ENCODE data around the gene SHROOM3. TPM values are rescaled to one million over a fixed set of nuclear protein-coding genes. Genes with fewer than 3 reads are reported as not detected.
A peak's percentile ranks its signal among the peaks of the same experiment; 100 is the strongest.

SHROOM3 gene
- total RNA-seq, 2 donors from 2014 or later, result 18.1 to 21.8 TPM

- Histone ChIP-seq H3K9me3 (ENCODE audit: control insufficient read depth, low read length) (peaks cover 8% of the 10 kb centered on the region), H3K36me3 (ENCODE audit: control insufficient read depth, insufficient read depth, low read length) (no peaks in the 10 kb centered on the region), H3K9ac (ENCODE audit: extremely low read depth, low read length, poor library complexity, severe bottlenecking) (no peak overlapping the region), H3K4me1 (ENCODE audit: control insufficient read depth, insufficient read depth, low read length) (no peaks in the 10 kb centered on the region), H3K27ac (ENCODE audit: low read depth, low read length) (no peak overlapping the region), H3K27me3 (ENCODE audit: control insufficient read depth, insufficient read depth, low read length, poor library complexity, severe bottlenecking) (no peaks in the 10 kb centered on the region), H3K4me3 (ENCODE audit: low read length) (no peak overlapping the region)
- TF ChIP-seq, protein P1, sequence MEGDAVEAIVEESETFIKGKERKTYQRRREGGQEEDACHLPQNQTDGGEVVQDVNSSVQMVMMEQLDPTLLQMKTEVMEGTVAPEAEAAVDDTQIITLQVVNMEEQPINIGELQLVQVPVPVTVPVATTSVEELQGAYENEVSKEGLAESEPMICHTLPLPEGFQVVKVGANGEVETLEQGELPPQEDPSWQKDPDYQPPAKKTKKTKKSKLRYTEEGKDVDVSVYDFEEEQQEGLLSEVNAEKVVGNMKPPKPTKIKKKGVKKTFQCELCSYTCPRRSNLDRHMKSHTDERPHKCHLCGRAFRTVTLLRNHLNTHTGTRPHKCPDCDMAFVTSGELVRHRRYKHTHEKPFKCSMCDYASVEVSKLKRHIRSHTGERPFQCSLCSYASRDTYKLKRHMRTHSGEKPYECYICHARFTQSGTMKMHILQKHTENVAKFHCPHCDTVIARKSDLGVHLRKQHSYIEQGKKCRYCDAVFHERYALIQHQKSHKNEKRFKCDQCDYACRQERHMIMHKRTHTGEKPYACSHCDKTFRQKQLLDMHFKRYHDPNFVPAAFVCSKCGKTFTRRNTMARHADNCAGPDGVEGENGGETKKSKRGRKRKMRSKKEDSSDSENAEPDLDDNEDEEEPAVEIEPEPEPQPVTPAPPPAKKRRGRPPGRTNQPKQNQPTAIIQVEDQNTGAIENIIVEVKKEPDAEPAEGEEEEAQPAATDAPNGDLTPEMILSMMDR (conservative IDR thresholded peaks at IDR 0.05), result no peak
- H3K36me3 Mint-ChIP-seq (ENCODE audit: low read depth), result no peaks in the 10 kb centered on the region
- no peak overlapping the region for H3K4me3 Mint-ChIP-seq
- no peak overlapping the region for H3K27ac Mint-ChIP-seq
- DNase-seq, result no peak
- peaks cover 5% of the 10 kb centered on the region for H3K9me3 Mint-ChIP-seq
- 88% methylated on average over 4 to 7 of the region's 7 CpGs for WGBS, 2 experiments (ENCODE audit: insufficient coverage in 1 of 2, insufficient read length in 1 of 2)
- H3K4me1 Mint-ChIP-seq, result peaks cover 3% of the 10 kb centered on the region
- no peaks in the 10 kb centered on the region for H3K27me3 Mint-ChIP-seq (ENCODE audit: insufficient read depth)
Observed at GRCh38 chr4:76513482-76513881, 78.5 kb downstream of the SHROOM3 start.

GRCh38 chr4:76514087-76514486 is 79.1 kb downstream of the SHROOM3 start:
- Histone ChIP-seq H3K36me3 (ENCODE audit: control insufficient read depth, insufficient read depth, low read length) (no peaks in the 10 kb centered on the region), H3K27ac (ENCODE audit: low read depth, low read length) (no peak overlapping the region), H3K9me3 (ENCODE audit: control insufficient read depth, low read length) (peaks cover 8% of the 10 kb centered on the region), H3K4me1 (ENCODE audit: control insufficient read depth, insufficient read depth, low read length) (no peaks in the 10 kb centered on the region), H3K9ac (ENCODE audit: extremely low read depth, low read length, poor library complexity, severe bottlenecking) (no peak overlapping the region), H3K4me3 (ENCODE audit: low read length) (peak overlapping the region; percentile 15), H3K27me3 (ENCODE audit: control insufficient read depth, insufficient read depth, low read length, poor library complexity, severe bottlenecking) (no peaks in the 10 kb centered on the region)
- H3K4me1 Mint-ChIP-seq, result peaks cover 3% of the 10 kb centered on the region
- TF ChIP-seq, protein P1 (conservative IDR thresholded peaks at IDR 0.05), result no peak
- H3K27ac Mint-ChIP-seq, result no peak overlapping the region
- DNase-seq, result no peak
- H3K36me3 Mint-ChIP-seq (ENCODE audit: low read depth), result no peaks in the 10 kb centered on the region
- H3K9me3 Mint-ChIP-seq, result peaks cover 5% of the 10 kb centered on the region
- no peak overlapping the region for H3K4me3 Mint-ChIP-seq
- H3K27me3 Mint-ChIP-seq (ENCODE audit: insufficient read depth), result no peaks in the 10 kb centered on the region

- Mint-ChIP-seq H3K27me3 (ENCODE audit: insufficient read depth) (no peaks in the 10 kb centered on the region), H3K9me3 (peaks cover 5% of the 10 kb centered on the region), H3K27ac (no peak overlapping the region), H3K36me3 (ENCODE audit: low read depth) (no peaks in the 10 kb centered on the region), H3K4me1 (peaks cover 3% of the 10 kb centered on the region), H3K4me3 (no peak overlapping the region)
- DNase-seq, result no peak
- no peak overlapping the region for H3K4me3 ChIP-seq (ENCODE audit: low read length)
- H3K36me3 ChIP-seq (ENCODE audit: control insufficient read depth, insufficient read depth, low read length), result no peaks in the 10 kb centered on the region
- H3K27me3 ChIP-seq (ENCODE audit: control insufficient read depth, insufficient read depth, low read length, poor library complexity, severe bottlenecking), result no peaks in the 10 kb centered on the region
- 95 to 100% methylated on average over 1 to 2 of the region's 2 CpGs for WGBS, 2 experiments (ENCODE audit: insufficient coverage in 1 of 2, insufficient read length in 1 of 2)
- H3K4me1 ChIP-seq (ENCODE audit: control insufficient read depth, insufficient read depth, low read length), result no peaks in the 10 kb centered on the region
- TF ChIP-seq, protein P1 (conservative IDR thresholded peaks at IDR 0.05), result no peak
- no peak overlapping the region for H3K27ac ChIP-seq (ENCODE audit: low read depth, low read length)
- H3K9me3 ChIP-seq (ENCODE audit: control insufficient read depth, low read length), result peaks cover 8% of the 10 kb centered on the region
- H3K9ac ChIP-seq (ENCODE audit: extremely low read depth, low read length, poor library complexity, severe bottlenecking), result no peak overlapping the region
Observed at GRCh38 chr4:76515975-76516843, 81.2 kb downstream of the SHROOM3 start.

Data from endodermal cell (in vitro differentiated cells).